RPMI7951 (cell line): ENCODE results near the gene NRF1. TPM values are rescaled to one million over a fixed set of nuclear protein-coding genes. Genes with fewer than 3 reads are reported as not detected.
"Not testable (repeated sequence)": the region's sequence is repeated elsewhere in the genome, so short reads cannot be mapped to it uniquely, and the experiment has no call there.

ENCODE experiments used
- DNase-seq: peaks from one replicate; pipeline ENCODE4 v3.0.0-alpha.2; 2012; ENCODE audit warnings: low read depth
- total RNA-seq: library from RNA; depleted of rRNA; stranded (reverse); fragments of >200 nt; shearing (Covaris generic); gene quantifications from 2 replicates; pipeline ENCODE4 v1.2.3, GENCODE V29; 2014

Gene NRF1
- total RNA-seq, 1 experiment from 2014 or later, result 7.2 TPM

DNA sequence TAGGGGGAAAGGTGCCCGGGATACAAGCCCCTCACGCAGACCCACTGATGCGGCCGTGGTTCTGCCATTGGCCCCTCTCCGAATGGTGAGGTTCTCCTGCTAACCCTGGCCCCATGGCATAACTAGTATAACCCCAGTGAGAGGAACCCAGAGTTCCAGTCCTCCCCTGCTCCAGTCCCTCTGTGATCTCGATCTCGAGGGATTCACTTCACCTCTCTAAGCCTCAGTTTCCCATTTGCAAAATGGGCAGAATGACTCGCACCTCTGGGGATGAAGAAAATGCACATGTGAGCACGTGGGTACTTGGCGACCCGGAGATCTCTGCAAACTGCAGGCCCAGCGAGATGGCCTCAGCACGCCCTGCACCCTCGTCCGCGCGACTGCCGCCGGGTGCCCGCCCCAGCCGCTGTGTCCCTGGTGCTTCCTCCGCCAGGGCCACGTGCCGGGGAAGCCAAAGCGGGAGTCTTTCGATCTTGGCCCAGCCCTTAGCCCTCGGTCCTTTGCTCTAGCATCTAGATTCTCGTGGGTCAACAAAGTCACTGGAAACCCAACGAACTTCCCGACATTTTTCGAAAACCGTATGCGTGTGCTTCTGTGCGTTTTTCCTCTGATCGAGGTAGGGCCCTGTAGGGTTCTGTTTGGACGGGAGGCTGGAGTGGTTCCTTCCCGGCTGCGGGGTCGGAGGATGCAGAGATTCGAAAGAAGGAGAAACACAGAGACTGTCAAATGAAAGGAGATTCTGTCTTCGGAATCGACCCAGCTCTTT, 171.5 kb downstream of the NRF1 start:
- no peak for DNase-seq

DNA sequence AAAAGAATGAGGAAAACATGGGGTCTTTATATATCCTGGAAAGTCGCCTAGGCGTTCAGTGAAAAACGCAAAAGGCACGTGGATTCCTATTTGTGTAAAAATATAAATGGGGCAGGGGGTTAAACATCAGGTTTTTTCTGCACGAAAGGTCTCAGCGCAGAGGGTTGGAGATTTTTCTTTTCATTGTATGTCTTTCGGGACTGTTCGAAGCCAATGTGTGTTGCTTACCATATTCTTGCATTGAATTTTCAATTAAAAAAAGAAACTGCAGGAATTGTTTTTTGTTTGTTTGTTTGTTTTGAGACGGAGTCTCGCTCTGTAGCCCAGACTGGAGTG, 172.0 kb downstream of the NRF1 start:
- DNase-seq, result no peak

DNA sequence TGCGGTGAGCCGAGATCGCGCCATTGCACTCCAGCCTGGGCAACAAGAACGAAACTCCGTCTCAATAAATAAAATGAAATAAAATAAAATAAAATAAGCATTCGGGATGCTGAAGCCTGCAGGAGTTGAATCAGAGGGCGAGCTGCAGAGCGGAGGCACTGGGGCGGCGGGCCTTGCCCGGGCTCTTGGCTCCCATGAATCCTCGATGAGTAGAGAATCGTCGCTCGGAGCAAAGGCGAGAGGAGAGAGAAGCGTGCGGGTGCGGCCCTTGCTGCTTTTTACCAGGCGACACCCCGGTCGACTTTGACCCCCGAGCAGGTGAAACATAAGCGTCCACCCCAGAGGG, 172.9 kb downstream of the NRF1 start:
- DNase-seq, result no peak

DNA sequence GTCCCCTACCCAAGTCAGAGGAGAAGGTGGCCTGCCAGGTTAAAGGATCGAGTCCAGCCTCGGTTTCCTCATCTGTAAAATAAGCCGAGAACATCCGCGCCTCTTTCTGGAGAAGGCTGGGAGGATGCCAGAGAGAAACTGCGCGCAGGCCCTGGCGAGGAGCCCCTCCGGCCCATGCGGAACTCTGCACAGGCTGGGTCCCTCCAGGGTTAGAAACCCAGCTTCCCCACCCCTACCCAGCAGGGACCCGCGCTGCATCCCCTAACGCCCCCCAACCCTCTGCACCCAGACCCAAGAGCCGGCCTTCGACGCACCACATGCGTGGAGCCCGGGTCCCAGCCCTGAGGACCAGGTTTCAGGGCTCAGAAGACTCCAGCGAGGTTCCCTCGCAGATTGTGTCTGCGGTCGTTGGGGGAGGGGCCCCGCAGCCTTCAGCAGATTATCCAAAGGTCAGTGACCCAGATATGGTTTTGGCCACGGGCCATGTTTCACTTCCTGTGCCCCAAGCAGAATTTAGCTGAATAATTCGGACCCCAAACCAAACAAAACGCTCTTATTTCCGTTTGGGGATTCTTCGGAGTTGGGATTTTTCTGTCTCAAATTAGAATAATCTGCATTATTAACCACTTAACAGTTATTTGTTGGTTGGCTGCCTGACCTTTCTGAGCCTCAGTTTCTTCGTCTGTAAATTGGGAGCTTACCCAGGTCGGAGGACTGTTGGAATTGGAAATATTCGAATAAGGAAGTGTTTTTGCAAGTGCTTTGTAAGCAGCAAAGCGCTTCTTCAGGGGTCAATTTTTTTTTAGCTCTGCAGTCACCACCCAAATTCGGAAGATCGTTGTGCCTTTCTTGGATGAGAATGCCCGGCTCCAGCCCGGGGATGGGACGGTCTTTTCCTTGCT, 173.5 kb downstream of the NRF1 start:
- no peak for DNase-seq

DNA sequence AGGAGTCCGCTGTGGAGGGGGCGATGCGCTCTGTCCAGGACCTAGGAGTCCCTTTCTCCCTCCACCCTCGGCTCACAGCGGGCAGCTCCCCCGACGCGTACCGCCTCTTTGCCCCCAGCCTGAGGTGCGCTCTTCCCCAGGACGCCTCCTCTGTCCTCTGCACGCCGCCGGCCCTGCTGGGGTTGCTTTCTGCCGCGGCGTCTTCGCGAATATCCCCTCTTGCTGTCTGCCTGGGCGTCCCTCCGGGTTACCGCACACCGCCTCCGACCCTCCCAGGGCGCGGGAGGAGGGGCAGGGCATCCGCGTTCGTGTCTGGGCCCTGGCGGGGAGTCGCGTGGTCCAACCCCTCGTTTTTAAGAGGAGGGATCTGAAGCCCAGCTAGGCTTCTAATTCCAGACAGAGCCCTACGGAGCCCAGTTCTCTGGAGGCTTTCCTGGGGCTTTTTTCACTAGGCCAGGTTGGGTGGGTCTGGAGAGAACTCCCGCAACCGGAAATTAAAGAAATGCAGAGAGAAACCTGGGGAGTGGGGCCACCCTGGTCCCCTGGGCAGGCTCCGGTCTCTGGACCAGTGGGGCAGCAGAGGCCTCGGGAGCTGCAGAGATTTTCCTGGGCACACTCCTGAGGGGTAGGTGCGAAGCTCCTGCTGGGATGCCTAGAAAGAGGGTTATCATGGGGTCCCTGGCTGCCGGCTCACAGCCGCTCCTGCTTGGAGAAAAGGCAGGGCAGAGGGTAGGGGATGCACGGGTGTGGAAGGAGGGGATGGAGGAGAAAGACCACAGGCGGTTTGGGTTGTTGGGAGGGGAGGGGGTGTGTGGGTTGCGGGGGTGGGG, 174.4 kb downstream of the NRF1 start:
- no peak for DNase-seq

DNA sequence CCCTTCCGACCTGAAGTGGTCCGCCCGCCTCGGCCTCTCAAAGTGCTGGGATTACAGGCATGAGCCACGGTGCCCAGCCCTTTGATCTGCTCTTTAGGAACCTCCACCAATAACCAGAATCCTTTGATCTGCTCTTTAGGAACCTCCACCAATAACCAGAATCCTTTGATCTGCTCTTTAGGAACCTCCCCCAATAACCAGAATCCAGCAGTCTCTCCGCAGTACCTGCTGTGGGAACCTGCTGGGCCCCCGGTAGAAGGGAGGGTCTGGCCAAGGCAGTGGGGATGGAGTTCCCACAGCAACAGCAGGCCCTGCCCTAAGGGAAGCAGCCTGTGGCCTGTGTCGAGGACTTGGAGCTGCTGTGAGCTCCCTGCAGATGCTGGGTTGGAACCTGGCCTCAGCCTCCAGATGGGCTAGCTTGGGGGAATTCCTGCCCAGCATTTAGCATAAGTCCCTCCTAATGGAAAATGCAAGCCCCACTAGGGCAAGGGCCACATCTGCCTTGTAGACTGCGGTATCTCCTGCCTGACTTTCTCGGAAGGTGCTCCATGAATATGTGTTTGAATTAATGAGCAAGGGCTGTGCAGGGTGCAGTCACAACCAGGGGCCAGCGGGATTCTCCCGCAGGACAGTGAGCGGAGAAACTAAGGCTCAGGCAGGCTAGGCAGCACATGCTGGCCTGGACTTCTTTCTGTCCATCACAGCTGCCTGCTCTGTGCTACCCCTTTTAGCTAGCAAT, 175.5 kb downstream of the NRF1 start:
- no peak for DNase-seq

DNA sequence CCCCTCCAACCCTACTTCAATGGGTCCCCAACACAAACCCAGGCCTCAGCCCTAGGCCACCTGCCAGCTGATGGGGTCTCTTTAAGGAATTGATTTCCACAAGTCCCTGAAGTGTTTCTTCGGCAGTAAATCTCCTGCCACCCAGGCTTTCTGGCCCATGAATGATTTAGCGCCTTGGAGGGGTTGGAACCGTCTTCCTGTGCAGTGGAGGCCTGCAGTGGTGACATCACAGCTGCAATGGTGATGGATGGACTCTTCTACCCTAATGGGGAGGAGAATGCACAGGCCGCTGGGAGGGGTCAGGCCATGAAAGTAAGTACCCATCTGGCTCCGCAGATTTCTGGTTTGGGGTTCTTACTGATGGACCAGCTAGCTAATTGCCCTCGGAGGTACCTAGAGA, 177.5 kb downstream of the NRF1 start:
- no peak for DNase-seq

DNA sequence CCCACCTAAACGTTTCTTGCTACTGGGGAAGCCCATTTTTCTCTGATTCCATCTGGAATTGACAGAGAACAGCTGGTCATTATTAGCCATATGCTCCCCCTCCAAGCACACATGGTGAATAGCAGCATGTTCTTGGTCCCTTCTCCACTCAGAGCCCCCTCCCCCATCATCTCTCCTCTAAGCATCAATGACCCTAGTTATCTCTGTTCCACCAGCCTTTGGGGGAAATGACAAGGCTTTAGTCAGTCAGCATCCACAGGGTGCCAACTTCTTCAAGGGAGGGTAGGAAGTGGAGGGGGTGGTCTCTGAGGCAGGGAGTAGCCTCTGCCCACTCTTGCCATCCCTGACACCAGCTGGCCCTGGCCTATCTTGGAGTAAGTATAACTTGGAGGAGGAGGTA, 178.1 kb downstream of the NRF1 start:
- DNase-seq, result no peak

DNA sequence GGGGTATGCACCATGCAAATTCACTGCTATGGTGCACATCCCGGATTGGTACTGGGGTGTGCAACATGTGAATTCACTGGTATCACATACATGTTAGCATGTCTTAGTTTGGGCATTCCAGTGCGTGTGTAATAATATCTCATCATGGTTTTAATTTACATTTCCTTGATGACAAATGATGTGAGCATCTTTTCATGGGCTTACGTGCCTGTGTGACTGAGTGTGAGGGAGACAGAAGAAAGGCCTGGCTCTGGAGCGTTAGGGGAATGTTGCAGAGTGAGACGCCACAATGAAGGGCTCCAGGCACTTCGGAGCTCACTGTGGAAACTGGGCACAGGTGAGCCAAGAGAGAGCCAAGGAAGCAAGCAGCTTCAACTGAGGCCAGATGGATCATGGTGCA, 178.6 kb downstream of the NRF1 start:
- no peak for DNase-seq

DNA sequence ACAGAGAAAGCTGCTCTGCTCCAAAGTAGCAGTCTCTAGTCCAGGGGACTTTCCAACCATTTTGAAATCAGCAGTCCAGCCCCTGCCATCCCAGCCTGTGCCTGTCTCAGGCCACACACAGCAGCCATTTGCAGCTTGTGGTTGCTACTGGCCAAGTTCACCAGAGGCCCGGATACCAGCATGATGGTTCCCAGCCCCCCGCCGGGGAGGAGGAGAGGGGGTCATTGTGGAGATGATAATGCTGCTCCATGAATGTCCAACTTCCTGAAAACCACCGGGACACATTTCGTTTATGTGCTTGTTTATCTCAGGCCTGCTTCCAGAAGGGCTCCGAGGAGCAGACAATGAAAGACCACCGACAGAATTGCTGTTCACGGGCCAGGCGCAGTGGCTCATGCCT, 181.2 kb downstream of the NRF1 start:
- DNase-seq, result no peak

DNA sequence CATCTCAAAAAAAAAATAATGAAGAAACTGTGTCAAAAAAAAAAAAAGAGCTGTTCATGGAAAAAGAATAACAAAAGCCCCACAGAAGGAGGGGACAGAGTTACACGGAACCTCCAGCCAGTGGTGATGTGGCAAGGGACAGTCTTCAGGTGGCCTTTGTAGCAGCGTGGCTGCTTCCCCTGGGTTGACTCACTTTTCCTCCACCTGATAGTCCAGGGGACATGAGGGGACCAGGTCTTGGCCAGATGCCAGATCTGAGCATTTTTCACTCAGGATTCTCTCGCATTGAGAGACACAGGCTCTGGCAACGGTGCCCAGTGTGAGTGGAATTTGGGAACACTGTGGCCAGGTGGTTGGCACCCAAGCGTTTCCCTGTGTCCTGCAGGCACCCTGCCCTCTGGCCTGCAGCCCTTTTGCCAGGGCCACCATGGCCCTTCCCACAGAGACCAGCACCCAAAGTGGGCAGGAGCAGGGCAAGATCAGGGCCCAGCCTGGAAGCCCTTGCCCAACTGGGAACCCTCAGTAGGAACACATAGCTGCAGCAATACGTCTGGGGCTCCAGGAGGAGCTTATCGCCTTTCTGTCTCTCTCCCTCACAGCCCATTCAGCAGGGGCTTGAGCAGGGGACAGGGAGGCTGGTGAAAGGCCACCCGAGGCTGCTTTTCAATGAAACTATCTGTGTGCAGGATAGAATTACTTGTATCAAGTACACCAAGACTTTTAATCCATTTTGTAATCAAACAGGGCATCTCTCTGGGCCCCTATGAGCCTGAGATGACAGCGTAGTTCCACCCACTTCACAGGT, 182.2 kb downstream of the NRF1 start:
- no peak for DNase-seq

DNA sequence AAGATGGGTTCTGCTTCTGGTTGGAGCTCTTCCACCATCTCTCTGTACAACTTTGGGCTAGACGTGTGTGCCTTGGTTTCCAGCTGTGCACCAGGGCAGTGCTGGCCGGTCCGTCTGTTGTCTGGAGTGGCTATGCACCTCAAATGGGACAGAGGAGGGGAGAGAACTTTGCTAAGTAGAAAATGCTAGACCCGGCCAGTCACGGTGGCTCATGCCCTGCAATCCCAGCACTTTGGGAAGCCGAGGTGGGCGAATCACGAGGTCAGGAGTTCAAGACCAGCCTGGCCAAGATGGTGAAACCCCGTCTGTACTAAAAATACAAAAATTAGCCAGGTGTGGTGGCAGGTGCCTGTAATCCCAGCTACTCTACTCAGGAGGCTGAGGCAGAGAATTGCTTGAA, 182.9 kb downstream of the NRF1 start:
- DNase-seq, result not testable (repeated sequence)

DNA sequence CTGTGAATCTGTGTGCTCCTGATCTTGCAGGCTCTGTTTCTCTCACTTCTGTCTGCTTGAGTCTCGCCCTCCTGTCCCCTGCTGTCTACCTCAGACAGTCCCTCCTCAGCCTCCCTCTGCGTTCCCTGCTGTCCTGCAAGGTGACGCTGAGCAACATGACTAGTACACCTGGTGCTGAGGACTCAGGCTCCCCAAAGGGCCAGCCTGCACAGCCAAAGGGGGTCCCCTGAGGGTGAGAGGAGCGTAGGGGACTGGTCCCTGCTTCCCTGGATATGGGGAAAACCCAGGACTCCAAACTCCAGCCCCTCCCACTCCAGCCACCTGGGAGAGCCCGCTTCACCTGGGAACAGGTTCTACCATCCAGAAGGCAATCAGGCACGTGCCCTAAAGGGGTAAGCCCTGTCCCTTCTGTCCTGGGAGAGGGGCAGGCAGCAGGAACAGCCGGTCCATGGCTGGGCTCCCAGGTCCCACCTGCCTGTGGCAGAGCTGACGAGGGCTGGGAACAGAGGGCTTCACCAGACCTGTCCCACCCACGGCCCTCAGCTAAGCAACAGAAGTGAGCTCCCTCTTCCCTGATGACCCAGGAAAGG, 184.8 kb downstream of the NRF1 start:
- no peak for DNase-seq

DNA sequence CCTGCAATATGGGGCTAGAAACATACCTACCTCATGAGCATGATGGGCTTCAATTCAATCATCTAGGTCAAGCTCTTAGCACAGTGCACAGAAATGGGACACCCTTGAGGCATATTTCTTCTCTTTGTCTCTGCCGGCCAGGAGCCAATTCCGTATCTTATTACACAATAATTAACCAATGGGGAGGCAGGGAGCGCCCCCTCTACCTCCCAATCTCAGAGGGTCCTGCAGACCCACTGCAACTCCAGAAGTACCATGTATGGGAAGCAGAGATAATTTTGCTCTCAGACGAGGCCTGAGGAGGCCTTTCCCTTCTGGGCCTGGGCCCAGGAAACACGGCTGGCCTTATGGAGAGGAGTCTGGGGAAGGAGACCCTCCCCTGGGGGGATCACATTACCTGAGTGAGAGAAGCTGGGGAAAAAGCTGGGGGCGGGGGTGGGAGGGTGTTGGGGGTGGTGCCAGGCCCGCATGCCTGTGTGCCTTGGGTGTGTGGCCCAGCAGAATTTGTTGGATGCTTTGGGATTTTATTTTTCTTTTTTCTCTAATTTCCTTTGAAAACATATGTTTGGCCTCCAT, 185.8 kb downstream of the NRF1 start:
- no peak for DNase-seq

DNA sequence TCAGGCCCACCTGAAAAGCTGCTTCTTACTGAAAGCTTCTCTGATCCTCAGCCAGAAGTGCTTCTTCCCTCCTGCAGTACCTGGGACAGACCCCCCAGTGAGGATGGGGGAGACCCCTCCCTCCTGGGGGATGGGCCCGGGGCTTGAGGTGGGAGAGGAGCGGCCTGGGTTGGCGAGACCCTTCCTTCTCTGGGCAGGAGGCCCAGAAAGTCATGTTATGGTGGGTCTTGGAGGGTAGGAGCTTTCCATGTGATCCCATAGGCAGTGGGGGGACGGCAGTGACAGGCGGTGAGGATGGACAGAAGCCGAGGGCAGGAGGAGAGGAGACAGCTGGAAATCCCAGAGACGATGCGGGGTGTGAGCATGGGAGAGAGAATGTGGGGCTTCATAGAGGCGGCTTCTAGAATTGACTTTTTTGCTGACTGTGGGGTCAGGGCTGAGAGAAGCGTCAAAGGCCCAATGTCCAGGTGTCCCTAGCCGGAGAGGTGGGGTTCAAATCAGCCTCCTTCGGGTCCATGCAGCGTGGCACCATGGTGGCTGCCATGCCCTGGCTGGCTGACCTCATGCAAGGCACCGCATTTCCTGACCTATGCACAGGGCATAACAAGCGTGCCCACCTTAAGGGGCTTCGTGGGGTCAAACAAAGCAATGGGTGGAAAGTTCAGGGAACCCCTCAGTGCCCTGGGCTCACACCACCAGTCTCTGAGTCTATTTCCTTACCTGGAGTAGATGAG, 187.3 kb downstream of the NRF1 start:
- DNase-seq, result no peak

DNA sequence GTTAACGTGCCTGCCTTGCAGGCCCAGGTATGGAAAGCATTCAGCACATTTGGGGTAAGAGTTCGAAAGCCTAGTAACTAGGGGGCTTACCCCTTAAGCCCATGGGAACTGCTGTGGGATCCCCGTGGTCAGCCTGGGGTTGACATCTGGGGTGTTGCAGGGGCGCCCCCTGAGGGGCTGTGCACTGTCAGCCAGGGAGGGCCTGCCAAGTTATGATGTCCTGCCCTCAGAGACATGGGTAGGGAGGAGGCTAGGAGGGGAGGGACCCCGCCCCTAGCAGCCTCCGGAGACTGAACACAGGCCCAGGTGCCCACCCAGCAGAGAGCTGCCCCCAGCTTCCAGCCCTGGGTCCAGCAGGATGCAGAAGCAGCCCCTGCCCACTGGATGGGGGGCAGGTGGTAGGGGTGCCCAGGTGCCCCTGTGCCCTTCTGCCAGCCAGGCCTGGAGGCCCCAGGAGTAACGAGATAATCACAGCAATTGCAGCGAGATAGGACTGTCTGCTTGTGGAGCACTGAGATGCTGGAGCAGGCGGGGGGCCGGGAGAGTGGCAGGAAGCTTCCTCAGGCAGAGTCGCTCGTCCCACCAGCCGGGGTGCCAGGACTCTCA, 187.9 kb downstream of the NRF1 start:
- no peak for DNase-seq

DNA sequence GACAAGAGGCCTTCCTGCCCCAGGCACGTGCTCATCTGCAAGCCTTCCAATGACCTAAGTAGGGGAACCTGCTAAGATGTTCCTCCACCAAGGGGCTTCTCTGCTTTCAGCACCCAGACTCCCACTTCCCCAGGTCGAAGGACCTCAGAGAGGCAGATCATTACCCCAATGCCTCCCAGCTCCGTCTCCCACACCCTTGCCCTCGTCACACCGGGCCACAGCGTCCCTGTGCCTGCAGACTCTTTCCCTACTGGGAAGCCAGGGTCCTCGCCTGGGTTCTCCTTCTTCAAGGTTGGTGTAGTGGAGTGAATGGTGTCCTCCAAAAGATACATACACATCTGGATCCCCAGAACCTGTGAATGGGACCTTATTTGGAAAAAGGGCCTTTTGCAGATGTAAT, 189.4 kb downstream of the NRF1 start:
- DNase-seq, result no peak

DNA sequence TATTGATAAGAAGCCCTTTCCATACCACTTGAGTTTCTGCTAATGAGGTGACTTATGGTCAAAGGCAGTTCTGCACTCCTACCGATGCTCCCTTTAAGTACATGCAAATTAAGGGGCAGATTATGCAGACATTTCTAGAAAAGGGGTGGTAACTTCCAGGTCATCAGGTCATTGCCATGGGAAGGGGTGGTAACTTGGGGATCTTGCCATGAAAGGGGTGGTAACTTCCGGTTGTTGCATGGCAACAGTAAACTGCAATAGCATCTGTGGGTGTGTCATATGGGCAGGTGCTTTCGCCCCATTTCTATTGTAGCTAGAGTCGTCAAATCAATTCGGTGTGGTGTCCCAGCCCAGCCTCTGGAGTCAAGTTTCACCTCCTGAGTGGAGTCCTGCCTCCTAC, 190.4 kb downstream of the NRF1 start:
- no peak for DNase-seq

DNA sequence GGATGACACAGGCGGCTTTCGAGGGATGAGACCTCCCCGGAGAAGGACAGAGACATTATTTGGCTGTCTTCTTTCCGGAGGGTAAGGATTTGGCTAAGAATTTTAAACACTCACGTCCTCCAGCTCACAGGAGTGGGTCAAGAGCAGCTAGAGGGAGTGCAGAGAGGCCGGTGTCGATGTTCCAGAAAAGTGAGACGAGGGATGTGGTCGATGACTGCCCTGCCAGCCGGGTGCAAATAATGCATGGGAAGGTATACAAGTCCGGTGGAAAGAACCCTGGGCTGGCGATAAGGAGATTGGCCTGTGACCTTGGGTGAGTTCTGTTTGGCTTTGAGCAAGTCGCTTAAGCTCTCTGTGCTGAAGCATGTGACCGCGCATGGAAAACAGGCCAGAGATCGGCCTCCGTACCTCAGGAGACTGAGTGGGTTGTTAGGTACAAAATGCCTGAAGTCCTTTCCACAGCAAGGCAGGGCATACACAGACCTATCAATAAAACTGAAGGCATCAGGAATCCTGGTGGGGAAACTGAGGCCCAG, 192.1 kb downstream of the NRF1 start:
- DNase-seq, result no peak
